Stimulated activated naive CD8-positive, alpha-beta T cell treated with anti-CD3 and anti-CD28 coated beads, Interleukin-15, amount 100 ng/mL, for 72 hours (primary cell): ENCODE measurements around the gene ALDH1A2.
A peak's percentile ranks its signal among the peaks of the same experiment; 100 is the strongest.
"Not testable (repeated sequence)": the region's sequence is repeated elsewhere in the genome, so short reads cannot be mapped to it uniquely, and the experiment has no call there.

Experiments used
- ATAC-seq: fragments of 150-1000 bp; cut with Tn5 transposase; 2 replicates; pipeline ENCODE4 v1.10.0; 2021; ENCODE audit warnings: mild to moderate bottlenecking, moderate library complexity
- DNase-seq, 2 donors: peaks; one replicate each; pipeline ENCODE4 v3.0.0; 2021 to 2022
- H3K27ac Mint-ChIP-seq, 2 donors: one replicate each; pipeline ENCODE4 v1.8.0; 2022; ENCODE audit warnings: mild to moderate bottlenecking in 2 of 2, mixed read lengths in 2 of 2, moderate library complexity in 2 of 2
- H3K27me3 Mint-ChIP-seq: one replicate; pipeline ENCODE4 v1.8.0; 2022; ENCODE audit warnings: mixed read lengths
- H3K4me1 Mint-ChIP-seq: one replicate; pipeline ENCODE4 v1.8.0; 2022; ENCODE audit warnings: mild to moderate bottlenecking, mixed read lengths
- H3K4me3 Mint-ChIP-seq, 2 donors: one replicate each; pipeline ENCODE4 v1.8.0; 2022; ENCODE audit warnings: mild to moderate bottlenecking in 2 of 2, mixed read lengths in 2 of 2, moderate library complexity in 1 of 2
- H3K9me3 Mint-ChIP-seq, 2 donors: one replicate each; pipeline ENCODE4 v1.8.0; 2022; ENCODE audit warnings: mixed read lengths in 2 of 2

ALDH1A2 gene

DNA sequence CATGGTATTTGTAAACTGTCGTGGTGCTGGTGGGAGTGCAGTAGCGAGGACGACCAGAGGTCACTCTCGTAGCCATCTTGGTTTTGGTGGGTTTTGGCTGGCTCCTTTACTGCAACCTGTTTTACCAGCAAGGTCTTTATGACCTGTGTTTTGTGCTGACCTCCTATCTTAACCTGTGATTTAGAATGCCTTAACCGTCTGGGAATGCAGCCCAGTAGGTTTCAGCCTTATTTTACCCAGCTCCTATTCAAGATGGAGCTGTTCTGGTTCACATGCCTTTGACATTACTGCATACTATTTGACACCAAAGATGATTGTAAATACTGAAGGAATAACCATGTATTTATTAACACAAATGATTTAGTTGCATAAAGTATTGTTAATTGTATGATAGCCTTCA, 15.4 kb upstream of the ALDH1A2 start:
- H3K4me3 Mint-ChIP-seq, H3K9me3 Mint-ChIP-seq, H3K27ac Mint-ChIP-seq, ATAC-seq, H3K27me3 Mint-ChIP-seq, H3K4me1 Mint-ChIP-seq, DNase-seq: not testable (repeated sequence)

GRCh38 chr15:58080398-58080797, 14.9 kb upstream of the ALDH1A2 start:
- Mint-ChIP-seq H3K27ac (no peak overlapping the region), H3K4me3 (no peak overlapping the region), H3K27me3 (no peaks in the 10 kb centered on the region), H3K4me1 (no peaks in the 10 kb centered on the region), H3K9me3 (no peaks in the 10 kb centered on the region)
- DNase-seq: no peak
- ATAC-seq: no peak

- Mint-ChIP-seq H3K4me1 (no peaks in the 10 kb centered on the region), H3K4me3 (no peak overlapping the region), H3K9me3 (no peaks in the 10 kb centered on the region), H3K27me3 (peaks cover 11% of the 10 kb centered on the region), H3K27ac (no peak overlapping the region)
- DNase-seq (no peak), ATAC-seq (no peak)
These were observed 13.1 kb upstream of the ALDH1A2 start for GRCh38 chr15:58078591-58078990.

DNA sequence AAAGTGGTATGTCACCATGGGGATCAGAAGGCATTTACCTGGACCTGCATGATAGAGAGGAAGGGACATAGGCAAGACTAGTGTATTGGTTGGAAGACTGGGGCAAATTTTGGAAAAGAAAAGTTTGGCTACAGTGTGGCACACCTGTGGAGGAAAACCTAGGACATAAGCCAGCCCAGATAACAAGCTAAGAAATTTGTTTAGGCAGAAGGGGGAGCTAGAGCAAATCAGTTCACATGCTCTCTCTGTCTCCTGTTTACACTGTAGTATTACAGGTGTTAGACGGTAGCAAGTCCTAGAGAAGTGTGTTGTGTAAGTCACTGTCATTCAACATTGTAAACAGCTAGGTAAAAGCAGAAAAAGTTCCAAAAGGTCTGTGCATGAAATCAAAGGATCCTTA, 11.9 kb upstream of the ALDH1A2 start:
- H3K27me3 Mint-ChIP-seq: peaks cover 14% of the 10 kb centered on the region
- no peak for DNase-seq
- no peaks in the 10 kb centered on the region for H3K9me3 Mint-ChIP-seq
- no peak overlapping the region for H3K27ac Mint-ChIP-seq
- H3K4me3 Mint-ChIP-seq: no peak overlapping the region
- no peaks in the 10 kb centered on the region for H3K4me1 Mint-ChIP-seq
- ATAC-seq: no peak

GRCh38 chr15:58074452-58074851, 8.9 kb upstream of the ALDH1A2 start:
- Mint-ChIP-seq H3K9me3 (no peaks in the 10 kb centered on the region), H3K27me3 (peaks cover 31% of the 10 kb centered on the region), H3K4me1 (no peaks in the 10 kb centered on the region), H3K27ac (no peak overlapping the region), H3K4me3 (no peak overlapping the region)
- DNase-seq (no peak), ATAC-seq (no peak)

- Mint-ChIP-seq H3K27me3 (peaks cover 50% of the 10 kb centered on the region), H3K4me1 (peaks cover 7% of the 10 kb centered on the region), H3K9me3 (no peaks in the 10 kb centered on the region), H3K4me3 (no peak overlapping the region), H3K27ac (no peak overlapping the region)
- DNase-seq: peak; percentile 29 to 49
- ATAC-seq: no peak
These were observed 5.4 kb upstream of the ALDH1A2 start for GRCh38 chr15:58070801-58071418.

GRCh38 chr15:58069008-58069407, 3.5 kb upstream of the ALDH1A2 start:
- Mint-ChIP-seq H3K4me3 (no peak overlapping the region), H3K27me3 (peaks cover 56% of the 10 kb centered on the region), H3K4me1 (peaks cover 7% of the 10 kb centered on the region), H3K27ac (no peak overlapping the region), H3K9me3 (no peaks in the 10 kb centered on the region)
- ATAC-seq (no peak), DNase-seq (no peak)

DNA sequence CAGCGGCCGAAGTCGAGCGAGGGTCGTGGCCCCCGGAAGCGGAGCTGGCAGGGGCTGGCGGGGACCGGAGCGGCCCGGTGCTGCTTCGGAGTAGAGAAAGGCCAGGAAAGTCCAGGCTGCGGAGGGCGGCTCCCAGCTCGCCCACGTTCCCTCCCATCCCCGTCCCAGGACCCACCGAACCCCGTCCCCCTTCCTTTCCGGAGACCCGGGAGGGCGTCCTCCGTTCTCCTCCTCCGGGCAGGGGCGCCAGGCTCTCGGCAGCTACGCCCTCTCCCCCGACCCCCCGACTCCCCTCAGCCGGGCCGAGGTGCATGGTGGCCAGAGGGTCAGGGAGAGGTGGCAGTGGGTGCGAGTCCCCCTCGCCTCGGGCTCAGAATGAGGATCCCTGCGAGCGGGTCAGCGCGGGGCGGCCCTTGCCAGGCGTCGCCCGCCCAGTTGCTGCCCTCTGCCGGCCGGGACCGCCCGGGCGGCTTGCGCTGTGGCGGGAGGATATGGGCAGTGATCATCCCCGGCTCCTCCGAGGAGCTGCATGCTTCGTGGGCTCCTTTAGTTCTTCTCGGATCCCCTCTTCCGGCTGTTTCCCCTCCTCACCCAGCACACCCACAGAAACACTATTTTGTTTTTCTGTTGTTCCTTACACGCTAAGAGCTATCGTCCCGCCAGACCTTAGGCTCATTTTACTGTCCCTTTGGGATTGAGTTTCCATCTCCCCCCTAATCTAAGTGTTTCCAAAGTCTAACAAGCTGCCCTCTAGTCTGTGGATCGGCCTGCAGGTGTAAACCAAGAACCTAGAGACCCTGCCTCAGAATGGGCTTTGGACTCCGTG, 744 bp upstream of the ALDH1A2 start:
- ATAC-seq (peak; percentile 93), DNase-seq (peak; percentile 59 to 68)
- Mint-ChIP-seq H3K9me3 (no peaks in the 10 kb centered on the region), H3K27ac (no peak overlapping the region), H3K4me1 (peaks cover 7% of the 10 kb centered on the region), H3K4me3 (peak overlapping the region; percentile 60 to 67), H3K27me3 (peaks cover 68% of the 10 kb centered on the region)

DNA sequence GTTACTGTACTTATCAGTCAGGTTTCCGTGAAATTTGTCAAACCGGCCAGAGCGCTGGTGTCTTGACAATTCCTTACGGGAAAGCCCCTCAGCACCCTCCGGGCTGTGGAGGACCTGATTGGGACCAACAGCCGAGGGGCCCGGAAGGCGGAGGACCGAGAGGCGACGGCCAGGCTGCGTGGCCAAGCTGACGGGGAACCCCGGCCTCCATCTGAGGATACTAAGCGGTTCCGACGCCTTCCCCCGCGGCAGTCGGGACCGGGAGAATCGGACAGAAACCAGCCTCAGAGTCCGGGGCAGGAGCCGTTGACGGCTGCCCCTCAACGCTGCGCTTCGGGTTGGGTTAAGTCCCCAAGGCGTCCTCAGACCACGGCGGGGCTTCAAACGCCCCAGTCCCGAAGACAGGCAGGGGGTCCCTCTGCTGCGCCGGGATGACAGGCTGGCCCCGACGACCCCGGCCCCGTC, 499 bp downstream of the ALDH1A2 start:
- Mint-ChIP-seq H3K27me3 (peaks cover 63% of the 10 kb centered on the region), H3K4me1 (peaks cover 7% of the 10 kb centered on the region), H3K4me3 (peak overlapping the region; percentile 54 to 70), H3K27ac (no peak overlapping the region), H3K9me3 (no peaks in the 10 kb centered on the region)
- peak in 1 of 2 donors; percentile 12 for DNase-seq
- no peak for ATAC-seq

DNA sequence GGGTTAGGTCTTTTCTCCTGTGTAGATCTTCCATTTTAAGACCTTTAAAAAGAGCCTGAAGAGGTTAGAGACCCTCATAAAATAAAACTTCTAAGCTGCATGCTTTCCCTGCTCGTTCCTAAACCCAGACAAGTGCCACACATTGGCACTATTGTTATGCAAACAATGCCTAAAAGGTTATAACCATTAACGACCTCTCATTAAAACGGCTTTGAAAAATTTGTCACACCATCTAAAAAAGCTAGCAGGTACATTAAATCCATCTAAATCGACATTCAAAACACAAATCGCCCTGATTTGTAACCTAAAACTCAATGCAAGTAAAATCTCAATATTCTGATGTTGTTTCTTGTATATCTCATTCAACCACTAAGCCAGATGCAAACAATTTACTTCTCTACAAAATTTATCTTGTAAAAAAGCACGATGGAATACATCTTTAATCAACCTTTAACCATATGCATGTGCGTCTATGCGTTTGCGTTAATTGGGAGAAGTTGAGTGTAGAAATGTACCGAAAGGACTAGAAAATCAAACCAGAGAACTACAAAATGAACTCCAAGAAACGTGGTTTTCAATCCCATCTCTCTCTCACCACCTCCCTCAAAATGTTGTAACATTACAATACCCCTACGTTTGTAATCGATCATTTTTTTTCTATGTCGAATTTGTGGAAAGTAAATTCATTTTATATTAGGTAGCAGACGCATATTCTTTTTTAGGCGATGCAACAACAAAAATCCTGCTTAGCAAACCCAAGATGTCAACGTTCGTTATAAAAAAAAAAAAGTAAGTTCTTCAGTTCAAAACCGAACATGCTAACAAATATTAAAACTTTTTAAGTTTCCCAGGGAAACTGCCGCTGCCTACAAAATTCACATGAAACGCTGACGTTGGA, 1.2 kb downstream of the ALDH1A2 start:
- no peak for ATAC-seq
- DNase-seq: no peak
- Mint-ChIP-seq H3K4me3 (peak overlapping the region in 1 of 2 donors; percentile 15), H3K27ac (no peak overlapping the region), H3K9me3 (no peaks in the 10 kb centered on the region), H3K27me3 (peaks cover 63% of the 10 kb centered on the region), H3K4me1 (peaks cover 7% of the 10 kb centered on the region)

DNA sequence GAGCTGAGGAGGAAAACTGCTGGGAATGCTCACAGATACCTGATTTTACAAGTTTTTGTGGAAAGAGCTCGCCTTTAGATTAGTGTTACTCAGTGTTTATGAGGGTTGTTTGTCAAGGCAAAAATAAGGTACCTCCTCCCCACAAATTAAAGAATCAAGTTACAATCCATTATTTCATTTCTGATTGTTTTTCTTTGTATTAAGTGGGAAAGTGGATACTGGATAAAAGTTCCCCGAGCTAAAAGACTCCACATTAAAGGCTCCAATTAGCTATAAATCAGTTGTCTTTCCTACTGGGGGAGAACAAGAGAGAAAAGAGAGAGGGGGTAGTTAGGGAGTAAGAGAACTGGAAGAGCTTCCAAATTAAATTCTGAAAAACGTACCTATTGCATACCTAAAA, 1.9 kb downstream of the ALDH1A2 start:
- H3K9me3 Mint-ChIP-seq: no peaks in the 10 kb centered on the region
- H3K4me3 Mint-ChIP-seq: no peak overlapping the region
- DNase-seq (no peak), ATAC-seq (no peak)
- H3K4me1 Mint-ChIP-seq: peaks cover 7% of the 10 kb centered on the region
- H3K27me3 Mint-ChIP-seq: peaks cover 68% of the 10 kb centered on the region
- no peak overlapping the region for H3K27ac Mint-ChIP-seq

DNA sequence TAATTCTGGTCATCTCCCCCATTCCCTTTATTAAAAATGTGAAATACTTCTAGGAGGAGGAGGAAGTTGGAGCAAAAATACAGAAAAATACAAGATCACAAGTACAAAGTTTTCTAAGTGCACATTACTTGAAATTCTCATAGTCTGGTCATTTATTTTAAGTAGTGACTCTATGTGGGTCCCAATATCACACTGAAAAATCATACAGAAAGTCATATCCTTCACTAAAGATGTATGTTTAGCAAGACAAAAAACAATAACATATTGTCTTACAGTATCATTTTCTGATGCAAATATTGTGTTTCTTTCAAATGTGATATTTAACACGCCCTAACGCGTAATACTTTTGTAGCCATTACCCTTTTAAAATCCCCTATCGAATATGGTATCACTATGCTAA, 2.5 kb downstream of the ALDH1A2 start:
- no peak overlapping the region for H3K27ac Mint-ChIP-seq
- no peaks in the 10 kb centered on the region for H3K9me3 Mint-ChIP-seq
- ATAC-seq: no peak
- no peak for DNase-seq
- peaks cover 7% of the 10 kb centered on the region for H3K4me1 Mint-ChIP-seq
- H3K27me3 Mint-ChIP-seq: peaks cover 74% of the 10 kb centered on the region
- no peak overlapping the region for H3K4me3 Mint-ChIP-seq

- H3K4me1 Mint-ChIP-seq: peaks cover 7% of the 10 kb centered on the region
- H3K9me3 Mint-ChIP-seq: no peaks in the 10 kb centered on the region
- DNase-seq: no peak
- H3K27me3 Mint-ChIP-seq: peaks cover 74% of the 10 kb centered on the region
- H3K27ac Mint-ChIP-seq: no peak overlapping the region
- H3K4me3 Mint-ChIP-seq: no peak overlapping the region
- ATAC-seq: no peak
These were observed 3.3 kb downstream of the ALDH1A2 start for GRCh38 chr15:58062175-58062574.

GRCh38 chr15:58060575-58060974, 4.9 kb downstream of the ALDH1A2 start:
- H3K4me1 Mint-ChIP-seq: no peaks in the 10 kb centered on the region
- no peak for ATAC-seq
- H3K9me3 Mint-ChIP-seq: no peaks in the 10 kb centered on the region
- no peak for DNase-seq
- H3K27me3 Mint-ChIP-seq: peaks cover 76% of the 10 kb centered on the region
- H3K4me3 Mint-ChIP-seq: no peak overlapping the region
- no peak overlapping the region for H3K27ac Mint-ChIP-seq

GRCh38 chr15:58058729-58059128, 6.8 kb downstream of the ALDH1A2 start:
- DNase-seq (no peak), ATAC-seq (no peak)
- Mint-ChIP-seq H3K4me3 (no peak overlapping the region), H3K27me3 (peaks cover 68% of the 10 kb centered on the region), H3K27ac (no peak overlapping the region), H3K9me3 (no peaks in the 10 kb centered on the region), H3K4me1 (no peaks in the 10 kb centered on the region)

GRCh38 chr15:58058073-58058472, 7.4 kb downstream of the ALDH1A2 start:
- H3K27ac Mint-ChIP-seq: no peak overlapping the region
- ATAC-seq (no peak), DNase-seq (no peak)
- H3K27me3 Mint-ChIP-seq: peaks cover 68% of the 10 kb centered on the region
- no peak overlapping the region for H3K4me3 Mint-ChIP-seq
- no peaks in the 10 kb centered on the region for H3K9me3 Mint-ChIP-seq
- no peaks in the 10 kb centered on the region for H3K4me1 Mint-ChIP-seq
